Thoracic aorta (tissue), 2 donors: ENCODE measurements around the gene LRFN5. TPM values are rescaled to one million over a fixed set of nuclear protein-coding genes. Genes with fewer than 3 reads are reported as not detected.
"Not testable (repeated sequence)": the region's sequence is repeated elsewhere in the genome, so short reads cannot be mapped to it uniquely, and the experiment has no call there.

Experiments
- ATAC-seq: fragments of 150-250 bp; one replicate; pipeline ENCODE4 v1.8.0; 2017; ENCODE audit warnings: low read depth; ENCODE audit not compliant: insufficient number of reproducible peaks, low FRiP score
- DNase-seq: peaks from one replicate; pipeline ENCODE4 v3.0.0-alpha.2; 2020; ENCODE audit warnings: low spot score
- H3K27ac ChIP-seq, 2 donors: fragments of 200-600 bp; sonication (generic); 1 replicate in 1 of 2; 2 replicates in 1 of 2; pipeline ENCODE4 v1.5.1; 2016; ENCODE audit warnings: mild to moderate bottlenecking in 2 of 2, moderate library complexity in 2 of 2
- H3K27me3 ChIP-seq: fragments of 200-600 bp; sonication (generic); replicated peaks from 2 replicates; pipeline ENCODE4 v1.6.0; 2016; ENCODE audit warnings: mild to moderate bottlenecking; ENCODE audit not compliant: insufficient read depth
- H3K36me3 ChIP-seq: fragments of 200-600 bp; sonication (generic); one replicate; pipeline ENCODE4 v1.5.1; 2016
- H3K4me1 ChIP-seq, 2 donors: fragments of 200-600 bp; sonication (generic); 1 replicate in 1 of 2; 2 replicates in 1 of 2; pipeline versions ENCODE4 v1.5.1 to v1.6.0; 2016; ENCODE audit warnings: low read depth in 2 of 2, mild to moderate bottlenecking in 1 of 2; ENCODE audit not compliant: control insufficient read depth in 1 of 2
- H3K4me3 ChIP-seq: fragments of 200-600 bp; sonication (generic); 2 replicates; pipeline ENCODE4 v1.5.1; 2016; ENCODE audit warnings: mild to moderate bottlenecking
- H3K9me3 ChIP-seq: fragments of 200-600 bp; sonication (generic); 2 replicates; pipeline ENCODE4 v1.5.1; 2016
- CTCF ChIP-seq: fragments of 200-600 bp; sonication (generic); IDR thresholded peaks from one replicate; pipeline ENCODE4 v1.5.1; 2019; ENCODE audit warnings: antibody characterized with exemption
- total RNA-seq, 2 donors: library from RNA; depleted of rRNA; stranded (reverse); fragments of >200 nt; gene quantifications; one replicate each; pipeline versions ENCODE4 v1.1.0 to v1.2.3, GENCODE V29; 2016

Gene LRFN5
- total RNA-seq, 2 donors from 2014 or later: 0.41 to 4.7 TPM

GRCh38 chr14:41586237-41586636 is 20.4 kb upstream of the LRFN5 start:
- TF ChIP-seq CTCF: no peak
- ATAC-seq: no peak
- H3K4me3 ChIP-seq: no peak overlapping the region

DNA sequence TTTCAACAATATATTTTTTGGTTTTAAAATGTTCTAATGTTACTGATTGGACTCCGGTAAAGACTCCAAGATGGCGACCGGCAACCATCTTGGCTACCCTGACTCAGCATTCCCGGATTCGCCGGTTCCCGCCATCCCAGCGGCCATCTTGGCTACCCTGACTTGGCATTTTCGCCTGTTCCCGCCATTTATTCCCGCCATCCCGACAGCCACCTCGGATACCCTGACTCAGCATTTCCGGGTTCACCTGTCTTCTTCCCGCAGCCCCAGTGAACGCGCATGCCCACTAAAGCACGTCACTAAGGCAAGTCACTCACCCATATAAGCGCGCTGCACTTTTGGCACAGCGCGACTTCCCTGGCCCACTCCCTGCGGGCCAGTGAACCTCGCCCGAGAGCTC is 9.0 kb upstream of the LRFN5 start:
- no peak for TF ChIP-seq CTCF
- DNase-seq (no peak), ATAC-seq (no peak)
- Histone ChIP-seq H3K36me3 (no peaks in the 10 kb centered on the region), H3K4me1 (peaks cover 0 to 5% of the 10 kb centered on the region in 2 donors), H3K4me3 (no peak overlapping the region), H3K27ac (no peak overlapping the region), H3K27me3 (no peaks in the 10 kb centered on the region), H3K9me3 (no peaks in the 10 kb centered on the region)

More at GRCh38 chr14:41586237-41586636, 20.4 kb upstream of the LRFN5 start:
- no peak for DNase-seq
- no peaks in the 10 kb centered on the region for H3K9me3 ChIP-seq
- H3K27me3 ChIP-seq: no peaks in the 10 kb centered on the region
- H3K36me3 ChIP-seq: no peaks in the 10 kb centered on the region
- no peaks in the 10 kb centered on the region for H3K4me1 ChIP-seq
- no peak overlapping the region for H3K27ac ChIP-seq

DNA sequence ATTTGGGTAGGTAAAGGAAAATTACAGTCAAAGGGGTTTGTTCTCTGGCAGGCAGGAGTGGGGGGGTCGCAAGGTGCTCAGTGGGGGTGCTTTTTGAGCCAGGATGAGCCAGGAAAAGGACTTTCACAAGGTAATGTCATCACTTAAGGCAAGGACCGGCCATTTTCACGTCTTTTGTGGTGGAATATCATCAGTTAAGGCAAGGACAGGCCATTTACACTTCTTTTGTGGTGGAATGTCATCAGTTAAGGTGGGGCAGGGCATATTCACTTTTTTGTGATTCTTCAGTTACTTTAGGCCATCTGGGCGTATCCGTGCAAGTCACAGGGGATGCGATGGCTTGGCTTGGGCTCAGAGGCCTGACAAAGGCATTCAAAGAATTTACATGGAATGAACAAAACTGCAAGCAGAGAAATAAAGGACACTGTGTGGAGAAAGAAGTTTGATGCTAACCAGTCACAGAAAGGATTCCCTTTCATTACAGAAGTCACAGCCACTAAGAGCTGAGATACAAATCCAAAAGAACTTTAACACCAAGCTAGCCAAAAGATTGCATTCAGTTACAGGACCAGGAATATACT is 6.8 kb upstream of the LRFN5 start:
- ATAC-seq, H3K4me1 ChIP-seq, H3K9me3 ChIP-seq, DNase-seq, H3K4me3 ChIP-seq, H3K27ac ChIP-seq, H3K36me3 ChIP-seq, H3K27me3 ChIP-seq: not testable (repeated sequence)

DNA sequence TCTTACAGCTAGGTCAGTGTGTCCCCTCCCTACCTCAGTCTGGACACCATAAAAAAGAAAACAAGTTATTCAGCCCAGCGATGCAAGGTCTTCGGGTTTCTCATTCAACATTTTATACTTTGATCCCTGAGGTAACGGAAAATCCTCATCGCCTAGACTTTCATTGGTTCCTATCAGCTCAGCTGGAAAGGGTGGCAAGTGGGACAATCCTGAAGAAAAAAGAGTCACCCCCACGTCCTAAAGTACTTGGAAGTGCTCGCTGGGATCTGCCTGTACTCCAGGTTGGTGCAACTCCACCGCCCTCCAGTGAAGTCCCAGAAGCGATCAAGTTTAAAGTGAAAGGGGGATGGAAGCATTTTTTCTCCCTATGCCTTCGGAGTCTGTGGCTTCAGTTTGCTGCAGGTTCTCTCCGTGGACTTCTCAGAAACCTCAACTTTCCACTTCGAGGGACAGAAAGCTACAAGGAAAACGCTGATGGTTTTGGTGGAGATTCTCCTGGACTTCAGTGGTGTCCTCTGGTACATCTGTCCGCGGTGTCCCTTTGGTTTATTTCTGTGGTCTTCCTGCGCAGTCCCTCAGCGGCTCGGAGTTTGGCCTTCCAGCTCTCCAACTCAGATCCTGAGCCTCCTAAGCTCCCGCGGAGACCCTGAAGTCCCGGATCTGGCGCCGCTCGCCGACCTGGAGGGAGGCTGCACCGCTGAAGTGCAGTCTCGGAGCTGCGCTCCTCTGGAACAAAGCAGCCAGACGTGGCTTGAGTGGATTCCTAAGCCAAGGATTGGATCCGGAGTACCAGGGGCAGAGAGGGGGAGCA is 1.8 kb upstream of the LRFN5 start:
- no peak for TF ChIP-seq CTCF
- H3K9me3 ChIP-seq: no peaks in the 10 kb centered on the region
- peak overlapping the region; percentile 71 for H3K4me3 ChIP-seq
- H3K27me3 ChIP-seq: peaks cover 6% of the 10 kb centered on the region
- DNase-seq (no peak), ATAC-seq (no peak)
- peaks cover 10 to 40% of the 10 kb centered on the region in 2 donors for H3K4me1 ChIP-seq
- no peaks in the 10 kb centered on the region for H3K36me3 ChIP-seq
- H3K27ac ChIP-seq: peak overlapping the region in 1 of 2 donors; percentile 50

DNA sequence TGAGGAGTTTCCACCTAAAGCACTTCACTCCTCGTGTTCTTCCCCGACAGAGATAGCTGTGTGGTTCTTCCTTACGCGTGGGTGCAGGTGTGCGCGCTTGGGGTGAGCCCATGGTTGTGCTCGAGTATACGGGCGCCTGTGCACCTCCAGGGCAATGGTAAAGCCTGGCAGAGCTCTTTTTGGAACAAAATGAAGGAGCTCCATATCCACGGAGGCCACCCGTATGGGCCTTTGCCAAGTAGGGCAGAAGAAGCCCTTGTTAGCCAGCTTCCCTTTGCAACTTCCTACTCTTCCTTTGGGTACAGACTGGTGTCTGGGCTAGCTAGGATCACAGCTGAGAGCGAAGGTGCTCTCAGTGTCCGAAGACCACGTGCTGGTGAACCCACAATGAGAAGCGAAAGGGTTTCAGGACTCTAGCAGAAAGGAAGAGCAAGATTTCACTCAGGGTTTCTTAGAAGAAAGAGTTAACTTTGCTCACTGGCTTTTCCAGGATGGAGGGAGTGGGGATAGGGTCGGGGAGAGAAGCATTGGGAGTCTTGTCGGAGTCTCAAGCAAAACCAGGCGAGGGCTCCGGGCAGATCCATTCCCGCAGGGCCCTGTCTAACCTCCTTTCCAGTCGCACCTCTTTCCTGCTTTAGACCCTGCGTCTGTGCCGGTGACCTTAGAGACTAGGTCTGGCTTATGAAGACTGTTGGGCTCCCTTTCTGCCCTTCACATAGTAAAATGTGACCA is 960 bp upstream of the LRFN5 start:
- no peak for TF ChIP-seq CTCF
- no peak for DNase-seq
- no peak for ATAC-seq
- peaks cover 10 to 40% of the 10 kb centered on the region in 2 donors for H3K4me1 ChIP-seq
- no peaks in the 10 kb centered on the region for H3K9me3 ChIP-seq
- H3K27me3 ChIP-seq: peaks cover 6% of the 10 kb centered on the region
- H3K27ac ChIP-seq: peak overlapping the region in 1 of 2 donors; percentile 21
- H3K4me3 ChIP-seq: peak overlapping the region; percentile 71
- no peaks in the 10 kb centered on the region for H3K36me3 ChIP-seq
